Hepatocyte (in vitro differentiated cells): ENCODE measurements around the gene ITSN1. TPM values are rescaled to one million over a fixed set of nuclear protein-coding genes. Genes with fewer than 3 reads are reported as not detected.

Experiments used
- DNase-seq: peaks from one replicate; pipeline ENCODE4 v3.0.0-alpha.2; 2016; ENCODE audit warnings: low spot score
- H2AFZ ChIP-seq: fragments of 200-600 bp; sonication (generic); 2 replicates; pipeline ENCODE4 v1.6.0; 2016; ENCODE audit warnings: antibody characterized with exemption, mild to moderate bottlenecking
- H3K27ac ChIP-seq: fragments of 200-600 bp; sonication (generic); 2 replicates; pipeline ENCODE4 v1.5.1; 2016; ENCODE audit warnings: mild to moderate bottlenecking
- H3K27me3 ChIP-seq: fragments of 200-600 bp; sonication (generic); 2 replicates; pipeline ENCODE4 v1.6.1; 2016
- H3K36me3 ChIP-seq: fragments of 200-600 bp; sonication (generic); replicated peaks from 2 replicates; pipeline ENCODE4 v1.5.1; 2016; ENCODE audit warnings: low read depth; ENCODE audit not compliant: insufficient read depth
- H3K4me1 ChIP-seq: fragments of 200-600 bp; sonication (generic); 2 replicates; pipeline ENCODE4 v1.5.1; 2016; ENCODE audit warnings: mild to moderate bottlenecking, moderate library complexity; ENCODE audit not compliant: insufficient read depth
- H3K4me2 ChIP-seq: fragments of 200-600 bp; sonication (generic); 2 replicates; pipeline ENCODE4 v1.6.0; 2016
- H3K4me3 ChIP-seq: fragments of 200-600 bp; sonication (generic); 2 replicates; pipeline ENCODE4 v1.5.1; 2016; ENCODE audit warnings: mild to moderate bottlenecking
- H3K79me2 ChIP-seq: fragments of 200-600 bp; sonication (generic); 2 replicates; pipeline ENCODE4 v1.6.0; 2017; ENCODE audit warnings: mild to moderate bottlenecking
- H3K9me2 ChIP-seq: fragments of 200-600 bp; sonication (generic); replicated peaks from 2 replicates; pipeline ENCODE4 v1.6.0; 2017; ENCODE audit warnings: mild to moderate bottlenecking; ENCODE audit not compliant: insufficient read depth
- H3K9me3 ChIP-seq: fragments of 200-600 bp; sonication (generic); 2 replicates; pipeline ENCODE4 v1.5.1; 2016; ENCODE audit warnings: low read depth, mild to moderate bottlenecking
- H4K20me1 ChIP-seq: fragments of 200-600 bp; sonication (generic); 2 replicates; pipeline ENCODE4 v1.6.0; 2016; ENCODE audit warnings: mild to moderate bottlenecking; ENCODE audit not compliant: insufficient read depth, poor library complexity, severe bottlenecking
- CTCF ChIP-seq: fragments of 200-600 bp; sonication (generic); IDR thresholded peaks from 2 replicates; pipeline ENCODE4 v1.5.1; 2016; ENCODE audit warnings: antibody characterized with exemption, mild to moderate bottlenecking; ENCODE audit not compliant: poor library complexity
- EZH2 ChIP-seq: fragments of 200-600 bp; sonication (generic); IDR thresholded peaks from 2 replicates; pipeline ENCODE4 v1.6.1; 2016; ENCODE audit warnings: antibody characterized with exemption, mild to moderate bottlenecking, borderline replicate concordance
- EZH2phosphoT487 ChIP-seq: fragments of 200-600 bp; sonication (generic); IDR thresholded peaks from one replicate; pipeline ENCODE4 v1.6.1; 2018; ENCODE audit warnings: antibody characterized with exemption, mild to moderate bottlenecking, low read depth, moderate library complexity; ENCODE audit not compliant: unreplicated experiment, severe bottlenecking
- WGBS: methylation state at CpG from one replicate; pipeline ENCODE4 v1.1.6; 2016; ENCODE audit warnings: low lambda C conversion rate; ENCODE audit errors: missing lambda C conversion rate; 5-methylcytosine and 5-hydroxymethylcytosine counted together
- polyA plus RNA-seq: library from polyadenylated mRNA; unstranded; fragments of >200 nt; fragmentation: Nextera tagmentation; extraction: Ambion mirVana; gene quantifications from 2 replicates; pipeline ENCODE4 v1.2.1, GENCODE V29; 2016
- total RNA-seq: library from RNA; depleted of rRNA; stranded (reverse); fragments of >200 nt; gene quantifications from 2 replicates; pipeline ENCODE4 v1.2.3, GENCODE V29; 2014

The ITSN1 gene
- total and polyA plus RNA-seq, 2 experiments from 2014 or later, result 43.6 to 46.0 TPM

GRCh38 chr21:33844890-33845205 lies 202.5 kb downstream of the ITSN1 start:
- no peak for DNase-seq
- TF ChIP-seq EZH2phosphoT487 (no peak), EZH2 (no peak), CTCF (no peak)
- Histone ChIP-seq H3K79me2 (no peaks in the 10 kb centered on the region), H3K27ac (no peak overlapping the region), H2AFZ (no peak overlapping the region), H3K36me3 (no peaks in the 10 kb centered on the region), H3K9me3 (no peaks in the 10 kb centered on the region), H4K20me1 (no peaks in the 10 kb centered on the region), H3K4me3 (no peak overlapping the region), H3K9me2 (no peaks in the 10 kb centered on the region), H3K4me2 (no peak overlapping the region), H3K4me1 (peaks cover 23% of the 10 kb centered on the region), H3K27me3 (no peaks in the 10 kb centered on the region)
- WGBS, result 91% methylated on average over 6 of the region's 6 CpGs

GRCh38 chr21:33846141-33846540 lies 203.8 kb downstream of the ITSN1 start:
- 83% methylated on average over 3 of the region's 3 CpGs for WGBS
- Histone ChIP-seq H4K20me1 (no peaks in the 10 kb centered on the region), H3K36me3 (no peaks in the 10 kb centered on the region), H3K27ac (no peak overlapping the region), H2AFZ (no peak overlapping the region), H3K9me2 (no peaks in the 10 kb centered on the region), H3K4me2 (no peak overlapping the region), H3K27me3 (no peaks in the 10 kb centered on the region), H3K79me2 (no peaks in the 10 kb centered on the region), H3K4me1 (peaks cover 23% of the 10 kb centered on the region), H3K4me3 (no peak overlapping the region), H3K9me3 (no peaks in the 10 kb centered on the region)
- TF ChIP-seq EZH2phosphoT487 (no peak), CTCF (no peak), EZH2 (no peak)
- no peak for DNase-seq

- WGBS, result 90% methylated on average over 19 of the region's 19 CpGs
- Histone ChIP-seq H3K9me2 (no peaks in the 10 kb centered on the region), H3K4me2 (no peak overlapping the region), H3K4me3 (no peak overlapping the region), H2AFZ (no peak overlapping the region), H3K36me3 (no peaks in the 10 kb centered on the region), H3K27ac (no peak overlapping the region), H3K9me3 (no peaks in the 10 kb centered on the region), H3K27me3 (no peaks in the 10 kb centered on the region), H3K79me2 (no peaks in the 10 kb centered on the region), H3K4me1 (peaks cover 23% of the 10 kb centered on the region), H4K20me1 (no peaks in the 10 kb centered on the region)
- DNase-seq, result no peak
- TF ChIP-seq EZH2phosphoT487 (no peak), CTCF (no peak), EZH2 (no peak)
Measured at GRCh38 chr21:33847588-33848248, 205.4 kb downstream of the ITSN1 start.
